A673 (cell line): Measurements from ENCODE around the gene VSX2. TPM values are rescaled to one million over a fixed set of nuclear protein-coding genes. Genes with fewer than 3 reads are reported as not detected.

Experiments used
- BruUV-seq: library from RNA; stranded (reverse); fragments of 400-500 nt; replicated peaks from 2 replicates; lab custom pipeline; 2021; lab: Mats Ljungman, UMichigan
- CTCF ChIA-PET: fragments of 300-600 bp; sonication (Branson Sonifier 250); formaldehyde crosslinking; loops from one replicate; lab custom pipeline; 2022; ENCODE audit warnings: antibody characterized with exemption; lab: Charles Lee
- POLR2A ChIA-PET: fragments of 300-600 bp; sonication (Branson Sonifier 250); formaldehyde crosslinking; loops from one replicate; lab custom pipeline; 2022; ENCODE audit warnings: antibody characterized with exemption; ENCODE audit not compliant: low non-redundant PET; lab: Charles Lee
- DNase-seq: peaks from one replicate; pipeline ENCODE4 v3.0.0-alpha.2; 2015; ENCODE audit warnings: low spot score
- H3K27ac ChIP-seq: fragments of 200-600 bp; sonication (generic); 2 replicates; pipeline ENCODE4 v1.5.1; 2016; ENCODE audit warnings: mixed run types, low read depth, mild to moderate bottlenecking, mixed read lengths, antibody characterized with exemption, low read length; ENCODE audit not compliant: poor library complexity, severe bottlenecking
- H3K27me3 ChIP-seq: fragments of 200-600 bp; sonication (generic); replicated peaks from 2 replicates; pipeline ENCODE4 v1.6.1; 2017; ENCODE audit warnings: mixed run types, low read depth, mild to moderate bottlenecking, mixed read lengths, antibody characterized with exemption, low read length; ENCODE audit not compliant: insufficient read depth, poor library complexity
- H3K36me3 ChIP-seq: fragments of 200-600 bp; sonication (generic); 2 replicates; pipeline ENCODE4 v1.6.1; 2016; ENCODE audit warnings: mixed run types, mild to moderate bottlenecking, mixed read lengths, antibody characterized with exemption, low read length; ENCODE audit not compliant: insufficient read depth, poor library complexity, severe bottlenecking
- H3K4me1 ChIP-seq: fragments of 200-600 bp; sonication (generic); 2 replicates; pipeline ENCODE4 v1.6.1; 2017; ENCODE audit warnings: mixed run types, mild to moderate bottlenecking, mixed read lengths, antibody characterized with exemption, low read length; ENCODE audit not compliant: insufficient read depth, poor library complexity, severe bottlenecking
- H3K4me3 ChIP-seq: fragments of 200-600 bp; sonication (generic); 2 replicates; pipeline ENCODE4 v1.5.1; 2016; ENCODE audit warnings: low read depth, mixed run types, mild to moderate bottlenecking, mixed read lengths, low read length; ENCODE audit not compliant: poor library complexity, severe bottlenecking
- H3K9me3 ChIP-seq: fragments of 200-600 bp; sonication (generic); 2 replicates; pipeline ENCODE4 v1.6.1; 2016; ENCODE audit warnings: mixed run types, low read depth, mild to moderate bottlenecking, mixed read lengths, antibody characterized with exemption, low read length; ENCODE audit not compliant: poor library complexity, severe bottlenecking
- EZH2 ChIP-seq: fragments of 200-600 bp; sonication (generic); IDR thresholded peaks from 2 replicates; pipeline ENCODE4 v1.6.1; 2017; ENCODE audit warnings: borderline replicate concordance, low read depth, mild to moderate bottlenecking, mixed read lengths, antibody characterized with exemption, low read length; ENCODE audit not compliant: poor library complexity, severe bottlenecking
- intact Hi-C: fragments of 100-400 bp; cut with micrococcal nuclease; formaldehyde crosslinking; loops from one replicate; pipeline ENCODE4 v1.10.0; 2022; ENCODE audit not compliant: unreplicated experiment
- total RNA-seq: library from RNA; stranded (reverse); gene quantifications from 2 replicates; pipeline ENCODE4 v1.2.3, GENCODE V29; 2021
- TF ChIP-seq, protein P1 (sequence below): fragments of 300-800, 200-600 bp; sonication (generic); conservative IDR thresholded peaks from 2 replicates; pipeline ENCODE4 v1.5.1; 2017; ENCODE audit warnings: low read depth, mild to moderate bottlenecking, antibody characterized with exemption, low read length, moderate library complexity, mixed read lengths

The VSX2 gene
- total RNA-seq, 1 experiment from 2014 or later: not detected

DNA sequence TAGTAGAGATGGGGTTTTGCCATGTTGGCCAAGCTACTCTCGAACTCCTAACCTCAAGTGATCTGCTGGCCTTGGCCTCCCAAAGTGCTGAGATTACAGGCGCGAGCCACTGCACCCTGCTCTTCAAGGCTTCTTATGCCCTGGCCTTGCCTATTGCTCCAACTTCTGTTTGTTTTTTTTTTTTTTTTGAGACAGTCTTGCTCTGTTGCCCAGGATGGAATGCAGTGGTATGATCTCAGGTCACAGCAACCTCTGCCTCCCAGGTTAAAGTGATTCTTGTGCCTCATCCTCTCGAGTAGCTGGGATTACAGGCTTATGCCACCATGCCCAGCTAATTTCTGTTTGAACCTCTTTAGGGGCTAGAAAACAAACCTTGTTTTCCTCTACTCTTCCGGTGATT, 69.4 kb downstream of the VSX2 start:
- intact Hi-C loops: no loop called here
- Histone ChIP-seq H3K9me3 (no peaks in the 10 kb centered on the region), H3K27ac (no peak overlapping the region), H3K4me3 (no peak overlapping the region), H3K36me3 (no peaks in the 10 kb centered on the region), H3K27me3 (no peaks in the 10 kb centered on the region), H3K4me1 (no peaks in the 10 kb centered on the region)
- ChIA-PET POLR2A (interaction anchor here (0.7 kb wide), 1 partner anchor 790 kb away, joined by 9 read pairs; no protein-coding TSS in a partner anchor), CTCF (interaction anchor here (0.5 kb wide), 1 partner anchor 42 kb away, joined by 16 read pairs; no protein-coding TSS in a partner anchor)
- TF ChIP-seq, protein P1, sequence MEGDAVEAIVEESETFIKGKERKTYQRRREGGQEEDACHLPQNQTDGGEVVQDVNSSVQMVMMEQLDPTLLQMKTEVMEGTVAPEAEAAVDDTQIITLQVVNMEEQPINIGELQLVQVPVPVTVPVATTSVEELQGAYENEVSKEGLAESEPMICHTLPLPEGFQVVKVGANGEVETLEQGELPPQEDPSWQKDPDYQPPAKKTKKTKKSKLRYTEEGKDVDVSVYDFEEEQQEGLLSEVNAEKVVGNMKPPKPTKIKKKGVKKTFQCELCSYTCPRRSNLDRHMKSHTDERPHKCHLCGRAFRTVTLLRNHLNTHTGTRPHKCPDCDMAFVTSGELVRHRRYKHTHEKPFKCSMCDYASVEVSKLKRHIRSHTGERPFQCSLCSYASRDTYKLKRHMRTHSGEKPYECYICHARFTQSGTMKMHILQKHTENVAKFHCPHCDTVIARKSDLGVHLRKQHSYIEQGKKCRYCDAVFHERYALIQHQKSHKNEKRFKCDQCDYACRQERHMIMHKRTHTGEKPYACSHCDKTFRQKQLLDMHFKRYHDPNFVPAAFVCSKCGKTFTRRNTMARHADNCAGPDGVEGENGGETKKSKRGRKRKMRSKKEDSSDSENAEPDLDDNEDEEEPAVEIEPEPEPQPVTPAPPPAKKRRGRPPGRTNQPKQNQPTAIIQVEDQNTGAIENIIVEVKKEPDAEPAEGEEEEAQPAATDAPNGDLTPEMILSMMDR: no peak
- TF ChIP-seq EZH2: no peak
- BruUV-seq: no TSS peak
- DNase-seq: no peak

DNA sequence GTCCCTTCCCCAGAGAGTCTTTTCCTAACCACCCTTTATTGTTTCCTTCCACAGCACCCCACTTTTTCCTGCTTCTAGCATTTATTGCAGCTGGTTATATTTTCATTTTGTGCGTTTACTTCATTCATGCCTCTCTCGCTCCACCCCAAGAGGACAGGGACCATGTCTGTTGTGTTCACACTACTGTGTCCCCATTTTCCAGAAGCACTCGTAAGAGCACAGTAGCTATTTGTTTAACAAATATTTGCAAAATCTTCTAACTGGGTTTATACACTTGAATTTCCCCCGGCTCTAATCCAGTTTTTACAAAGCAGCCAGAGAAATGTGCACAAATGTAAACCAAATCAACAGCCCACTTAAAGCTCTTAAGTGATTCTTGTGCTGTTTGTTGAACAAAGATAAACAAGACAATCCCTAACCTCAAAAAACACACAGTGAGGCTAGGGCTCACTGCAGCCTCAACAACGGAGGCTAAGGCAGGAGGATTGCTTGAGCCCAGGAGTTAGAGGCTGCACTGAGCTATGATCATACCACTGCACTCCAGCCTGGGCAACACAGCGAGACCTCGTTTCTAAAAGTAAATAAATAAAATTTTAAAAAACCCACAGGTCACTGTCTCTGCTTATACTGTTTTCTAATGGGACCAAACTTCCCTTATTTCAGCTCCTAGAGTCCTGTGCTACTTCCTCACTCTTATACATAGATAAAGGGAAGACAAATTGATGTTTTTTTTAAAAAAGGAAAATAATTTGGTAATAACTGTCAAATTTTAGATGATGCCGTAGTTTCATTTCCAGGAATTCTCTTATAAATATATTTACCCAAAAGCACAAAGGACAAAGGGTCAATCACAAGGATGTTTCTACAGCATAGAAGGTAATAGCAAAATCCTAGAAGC, 70.1 kb downstream of the VSX2 start:
- H3K4me3 ChIP-seq: no peak overlapping the region
- POLR2A ChIA-PET: no interaction called here
- H3K27ac ChIP-seq: no peak overlapping the region
- no peaks in the 10 kb centered on the region for H3K9me3 ChIP-seq
- no peaks in the 10 kb centered on the region for H3K36me3 ChIP-seq
- CTCF ChIA-PET: interaction anchor here (0.5 kb wide), 1 partner anchor 42 kb away, joined by 16 read pairs; no protein-coding TSS in a partner anchor
- TF ChIP-seq EZH2: no peak
- TF ChIP-seq, protein P1: no peak
- BruUV-seq: no TSS peak
- H3K27me3 ChIP-seq: no peaks in the 10 kb centered on the region
- DNase-seq: no peak
- intact Hi-C loops: no loop called here
- H3K4me1 ChIP-seq: no peaks in the 10 kb centered on the region

DNA sequence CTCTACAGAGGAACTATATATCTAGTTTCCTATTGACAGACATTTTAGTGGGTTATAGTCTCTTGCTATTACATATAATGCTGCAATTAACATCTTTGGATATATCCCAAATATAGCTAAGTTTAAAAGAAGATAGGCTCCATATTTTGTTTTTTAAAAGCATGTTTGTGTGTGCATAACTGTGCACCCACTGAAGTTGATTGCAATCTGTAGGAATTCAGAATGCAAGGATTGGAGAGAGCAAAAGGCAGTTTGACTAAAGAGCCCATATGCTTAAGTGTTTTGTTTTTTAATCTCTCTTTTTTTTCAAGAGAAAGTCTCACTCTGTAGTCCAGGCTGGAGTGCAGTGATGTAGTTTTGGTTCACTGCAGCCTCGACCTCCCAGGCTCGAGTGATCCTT, 72.9 kb downstream of the VSX2 start:
- H3K36me3 ChIP-seq: no peaks in the 10 kb centered on the region
- POLR2A ChIA-PET: no interaction called here
- H3K4me1 ChIP-seq: no peaks in the 10 kb centered on the region
- BruUV-seq: no TSS peak
- H3K9me3 ChIP-seq: no peaks in the 10 kb centered on the region
- CTCF ChIA-PET: no interaction called here
- H3K4me3 ChIP-seq: no peak overlapping the region
- TF ChIP-seq, protein P1: no peak
- no peak for TF ChIP-seq EZH2
- no peak overlapping the region for H3K27ac ChIP-seq
- DNase-seq: no peak
- H3K27me3 ChIP-seq: no peaks in the 10 kb centered on the region
- intact Hi-C loops: no loop called here

Other genes starting within 250 kb of the VSX2 start
- 14.6 and 15.4 TPM in 2 replicates for gene ENTPD5, start 220.2 kb upstream of the VSX2 start, total RNA-seq
- gene BBOF1, start 220.1 kb upstream of the VSX2 start, total RNA-seq: 1.6 and 3.2 TPM in 2 replicates
- gene ALDH6A1, start 155.0 kb upstream of the VSX2 start, total RNA-seq: 11.0 and 18.9 TPM in 2 replicates
- 15.1 and 16.9 TPM in 2 replicates for gene LIN52, start 154.5 kb upstream of the VSX2 start, total RNA-seq
- 46.7 and 55.7 TPM in 2 replicates for gene ABCD4, start 63.5 kb downstream of the VSX2 start, total RNA-seq
- gene VRTN, start 109.0 kb downstream of the VSX2 start, total RNA-seq: not detected in 2 replicates
- not detected in 2 replicates for gene SYNDIG1L, start 186.8 kb downstream of the VSX2 start, total RNA-seq